Activated T-helper 2 cell treated with anti-CD3 and anti-CD28 coated beads, Interferon-gamma antibody, Interleukin-2, Interleukin-4, amounts not matched to agents 10 μg/mL and 5 μg/mL and 100 μg/mL, durations not matched to agents 14 hours and 24 hours and 36 hours (primary cell): Measurements from ENCODE around the gene FIGNL2. TPM values are rescaled to one million over a fixed set of nuclear protein-coding genes. Genes with fewer than 3 reads are reported as not detected.

Experiments
- DNase-seq: peaks from one replicate; pipeline ENCODE4 v3.0.0; 2021; ENCODE audit warnings: low spot score
- H3K27ac Mint-ChIP-seq: one replicate; pipeline ENCODE4 v1.8.0; 2021; ENCODE audit warnings: mixed read lengths
- H3K27me3 Mint-ChIP-seq: one replicate; pipeline ENCODE4 v1.8.0; 2021; ENCODE audit warnings: low read depth, mixed read lengths
- H3K36me3 Mint-ChIP-seq: one replicate; pipeline ENCODE4 v1.8.0; 2021; ENCODE audit warnings: low read depth, mixed read lengths
- H3K4me1 Mint-ChIP-seq: one replicate; pipeline ENCODE4 v1.8.0; 2021; ENCODE audit warnings: low read depth, mixed read lengths
- H3K4me3 Mint-ChIP-seq: one replicate; pipeline ENCODE4 v1.8.0; 2021; ENCODE audit warnings: low read depth, mild to moderate bottlenecking, moderate library complexity, mixed read lengths
- H3K9me3 Mint-ChIP-seq: one replicate; pipeline ENCODE4 v1.8.0; 2021; ENCODE audit warnings: mixed read lengths
- intact Hi-C: fragments of 100-400 bp; cut with micrococcal nuclease; formaldehyde crosslinking; loops from one replicate; pipeline ENCODE4 v1.15.1; 2023
- total RNA-seq: library from RNA; stranded (reverse); gene quantifications from 2 replicates; pipeline ENCODE4 v1.2.3, GENCODE V29; 2022

Gene FIGNL2, protein sequence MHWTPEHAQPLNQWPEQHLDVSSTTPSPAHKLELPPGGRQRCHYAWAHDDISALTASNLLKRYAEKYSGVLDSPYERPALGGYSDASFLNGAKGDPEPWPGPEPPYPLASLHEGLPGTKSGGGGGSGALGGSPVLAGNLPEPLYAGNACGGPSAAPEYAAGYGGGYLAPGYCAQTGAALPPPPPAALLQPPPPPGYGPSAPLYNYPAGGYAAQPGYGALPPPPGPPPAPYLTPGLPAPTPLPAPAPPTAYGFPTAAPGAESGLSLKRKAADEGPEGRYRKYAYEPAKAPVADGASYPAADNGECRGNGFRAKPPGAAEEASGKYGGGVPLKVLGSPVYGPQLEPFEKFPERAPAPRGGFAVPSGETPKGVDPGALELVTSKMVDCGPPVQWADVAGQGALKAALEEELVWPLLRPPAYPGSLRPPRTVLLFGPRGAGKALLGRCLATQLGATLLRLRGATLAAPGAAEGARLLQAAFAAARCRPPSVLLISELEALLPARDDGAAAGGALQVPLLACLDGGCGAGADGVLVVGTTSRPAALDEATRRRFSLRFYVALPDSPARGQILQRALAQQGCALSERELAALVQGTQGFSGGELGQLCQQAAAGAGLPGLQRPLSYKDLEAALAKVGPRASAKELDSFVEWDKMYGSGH
- 0.30 TPM in 2 replicates for total RNA-seq

DNA sequence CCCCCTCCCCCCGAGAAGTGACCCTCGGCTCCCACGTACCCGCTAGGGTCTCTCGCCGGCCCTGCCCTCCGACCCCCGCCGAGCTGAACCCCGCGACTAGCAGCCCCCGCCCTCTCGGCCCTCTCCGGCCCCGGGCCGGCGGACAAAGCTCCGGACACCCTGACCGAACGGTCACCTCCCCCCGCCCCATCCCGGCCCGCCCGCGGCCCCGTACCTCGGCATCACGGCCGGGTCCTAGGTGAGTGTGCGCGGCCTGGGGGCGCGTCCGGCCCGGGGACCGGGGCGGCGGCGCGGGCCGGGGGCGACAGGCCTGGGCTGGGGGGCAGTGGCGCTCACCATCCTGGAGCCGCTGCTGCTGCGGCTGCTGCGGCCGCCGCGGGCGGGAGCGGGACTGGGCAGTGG is at the start of gene FIGNL2:
TSS of gene FIGNL2 (minus strand) at position 393 of the 402 bp plus-strand sequence. CDS start 26,305 bp downstream, outside the sequence.
- H3K9me3 Mint-ChIP-seq: no peaks in the 10 kb centered on the region
- H3K27me3 Mint-ChIP-seq: peaks cover 64% of the 10 kb centered on the region
- no peaks in the 10 kb centered on the region for H3K36me3 Mint-ChIP-seq
- intact Hi-C loops: no loop called here
- H3K27ac Mint-ChIP-seq: no peak within 1 kb of the TSS
- no peak within 1 kb of the TSS for H3K4me3 Mint-ChIP-seq
- no peak for DNase-seq
- H3K4me1 Mint-ChIP-seq: peaks cover 2% of the 10 kb centered on the region

GRCh38 chr12:51897181-51897580 is 48.7 kb upstream of the FIGNL2 start:
- Mint-ChIP-seq H3K27ac (no peak overlapping the region), H3K9me3 (no peaks in the 10 kb centered on the region), H3K27me3 (peaks cover 6% of the 10 kb centered on the region), H3K36me3 (no peaks in the 10 kb centered on the region), H3K4me3 (no peak overlapping the region), H3K4me1 (no peaks in the 10 kb centered on the region)
- intact Hi-C loops: no loop called here
- no peak for DNase-seq

DNA sequence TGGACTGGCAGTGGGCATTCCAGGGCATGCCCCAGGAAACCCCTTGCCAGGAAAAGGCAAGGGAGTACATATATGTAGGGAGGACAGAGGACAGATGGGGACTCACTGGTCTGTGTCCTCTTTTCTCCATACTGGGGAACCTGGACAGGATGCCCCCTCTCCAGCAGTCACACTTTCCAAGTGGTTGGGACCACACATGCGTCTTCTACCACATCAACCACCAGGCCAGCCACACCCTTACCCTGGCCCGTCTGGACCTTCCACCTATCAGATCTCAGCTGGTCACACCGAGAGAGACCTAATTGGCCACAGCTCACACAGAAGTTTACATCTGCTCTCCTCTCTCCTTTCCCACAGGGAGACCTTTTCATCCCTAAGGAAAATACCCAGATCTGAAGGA is 47.7 kb upstream of the FIGNL2 start:
- Mint-ChIP-seq H3K4me1 (no peaks in the 10 kb centered on the region), H3K27me3 (peaks cover 4% of the 10 kb centered on the region), H3K27ac (no peak overlapping the region), H3K36me3 (no peaks in the 10 kb centered on the region), H3K9me3 (no peaks in the 10 kb centered on the region), H3K4me3 (no peak overlapping the region)
- intact Hi-C loops: no loop called here
- no peak for DNase-seq

DNA sequence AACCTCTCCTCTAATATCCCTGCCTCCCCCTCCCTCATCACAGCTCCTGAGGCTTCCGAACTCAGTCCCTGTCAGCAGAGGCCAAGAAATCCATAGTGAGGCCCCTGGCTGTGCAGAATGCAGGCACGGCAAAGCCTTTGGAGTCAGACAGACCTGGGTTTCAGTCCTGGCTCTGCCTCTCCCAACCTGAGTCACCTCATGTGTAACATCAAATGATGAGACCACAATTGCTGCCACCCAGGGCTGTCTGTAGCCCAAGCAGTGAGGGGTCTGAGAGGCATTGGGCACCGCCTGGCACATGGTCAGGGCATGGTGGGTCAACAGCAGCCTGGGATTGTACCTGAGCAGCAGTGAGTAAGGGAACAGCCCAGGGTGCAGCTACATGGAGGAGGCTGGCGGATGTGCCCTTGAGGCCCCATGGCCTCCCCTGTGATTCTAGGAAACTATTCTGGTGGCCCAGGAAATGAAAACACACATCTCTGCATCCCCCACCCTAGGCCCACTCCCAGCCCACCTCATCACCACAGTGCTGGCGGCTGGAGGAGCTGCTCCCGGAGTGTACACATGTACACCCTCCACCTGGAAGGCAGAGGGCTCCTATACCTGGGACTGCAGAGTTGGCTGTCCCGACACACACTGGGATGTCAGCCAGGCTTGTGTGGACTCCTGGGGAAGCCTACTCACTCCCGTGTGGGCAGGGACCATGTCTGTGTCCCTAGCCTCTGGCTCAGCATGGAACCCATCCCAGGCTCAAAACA is 47.0 kb upstream of the FIGNL2 start:
- H3K27me3 Mint-ChIP-seq: peaks cover 4% of the 10 kb centered on the region
- intact Hi-C loops: no loop called here
- H3K4me3 Mint-ChIP-seq: no peak overlapping the region
- no peaks in the 10 kb centered on the region for H3K9me3 Mint-ChIP-seq
- H3K27ac Mint-ChIP-seq: no peak overlapping the region
- no peak for DNase-seq
- no peaks in the 10 kb centered on the region for H3K36me3 Mint-ChIP-seq
- H3K4me1 Mint-ChIP-seq: no peaks in the 10 kb centered on the region

- H3K9me3 Mint-ChIP-seq: no peaks in the 10 kb centered on the region
- intact Hi-C loops: no loop called here
Measured at GRCh38 chr12:51893786-51894185, 45.3 kb upstream of the FIGNL2 start.

GRCh38 chr12:51891843-51892242 is 43.3 kb upstream of the FIGNL2 start:
- intact Hi-C loops: no loop called here
- H3K4me1 Mint-ChIP-seq: no peaks in the 10 kb centered on the region
- H3K27ac Mint-ChIP-seq: no peak overlapping the region
- DNase-seq: no peak
- H3K9me3 Mint-ChIP-seq: no peaks in the 10 kb centered on the region
- H3K4me3 Mint-ChIP-seq: no peak overlapping the region
- peaks cover 4% of the 10 kb centered on the region for H3K27me3 Mint-ChIP-seq
- H3K36me3 Mint-ChIP-seq: no peaks in the 10 kb centered on the region

More at GRCh38 chr12:51893786-51894185, 45.3 kb upstream of the FIGNL2 start:
- peaks cover 4% of the 10 kb centered on the region for H3K27me3 Mint-ChIP-seq
- H3K36me3 Mint-ChIP-seq: no peaks in the 10 kb centered on the region
- DNase-seq: no peak
- no peak overlapping the region for H3K27ac Mint-ChIP-seq
- H3K4me3 Mint-ChIP-seq: no peak overlapping the region
- H3K4me1 Mint-ChIP-seq: no peaks in the 10 kb centered on the region

- Mint-ChIP-seq H3K27ac (no peak overlapping the region), H3K4me3 (no peak overlapping the region), H3K9me3 (no peaks in the 10 kb centered on the region), H3K27me3 (peaks cover 4% of the 10 kb centered on the region), H3K4me1 (peaks cover 9% of the 10 kb centered on the region), H3K36me3 (no peaks in the 10 kb centered on the region)
- DNase-seq: no peak
- intact Hi-C loops: no loop called here
Measured at GRCh38 chr12:51890511-51891171, 42.1 kb upstream of the FIGNL2 start.

DNA sequence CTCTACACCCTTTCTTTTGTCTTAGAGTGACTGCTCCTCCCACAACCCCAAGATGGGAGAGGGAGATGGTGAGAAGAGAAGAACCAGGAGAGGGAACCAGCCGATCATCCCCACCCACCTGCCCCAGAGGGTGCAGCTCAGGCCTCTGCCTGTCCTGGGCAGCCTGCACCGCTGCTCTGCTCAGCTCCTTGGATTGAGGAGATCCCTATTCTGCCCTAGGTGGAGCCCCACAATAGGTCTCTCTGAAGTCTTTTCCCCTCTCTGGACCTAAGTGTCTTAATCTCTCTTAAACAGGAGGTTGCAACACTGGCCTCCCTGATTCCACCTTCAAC is 41.6 kb upstream of the FIGNL2 start:
- intact Hi-C loops: no loop called here
- H3K4me3 Mint-ChIP-seq: no peak overlapping the region
- no peaks in the 10 kb centered on the region for H3K36me3 Mint-ChIP-seq
- no peak overlapping the region for H3K27ac Mint-ChIP-seq
- no peak for DNase-seq
- peaks cover 4% of the 10 kb centered on the region for H3K27me3 Mint-ChIP-seq
- peaks cover 3% of the 10 kb centered on the region for H3K9me3 Mint-ChIP-seq
- H3K4me1 Mint-ChIP-seq: peaks cover 10% of the 10 kb centered on the region

DNA sequence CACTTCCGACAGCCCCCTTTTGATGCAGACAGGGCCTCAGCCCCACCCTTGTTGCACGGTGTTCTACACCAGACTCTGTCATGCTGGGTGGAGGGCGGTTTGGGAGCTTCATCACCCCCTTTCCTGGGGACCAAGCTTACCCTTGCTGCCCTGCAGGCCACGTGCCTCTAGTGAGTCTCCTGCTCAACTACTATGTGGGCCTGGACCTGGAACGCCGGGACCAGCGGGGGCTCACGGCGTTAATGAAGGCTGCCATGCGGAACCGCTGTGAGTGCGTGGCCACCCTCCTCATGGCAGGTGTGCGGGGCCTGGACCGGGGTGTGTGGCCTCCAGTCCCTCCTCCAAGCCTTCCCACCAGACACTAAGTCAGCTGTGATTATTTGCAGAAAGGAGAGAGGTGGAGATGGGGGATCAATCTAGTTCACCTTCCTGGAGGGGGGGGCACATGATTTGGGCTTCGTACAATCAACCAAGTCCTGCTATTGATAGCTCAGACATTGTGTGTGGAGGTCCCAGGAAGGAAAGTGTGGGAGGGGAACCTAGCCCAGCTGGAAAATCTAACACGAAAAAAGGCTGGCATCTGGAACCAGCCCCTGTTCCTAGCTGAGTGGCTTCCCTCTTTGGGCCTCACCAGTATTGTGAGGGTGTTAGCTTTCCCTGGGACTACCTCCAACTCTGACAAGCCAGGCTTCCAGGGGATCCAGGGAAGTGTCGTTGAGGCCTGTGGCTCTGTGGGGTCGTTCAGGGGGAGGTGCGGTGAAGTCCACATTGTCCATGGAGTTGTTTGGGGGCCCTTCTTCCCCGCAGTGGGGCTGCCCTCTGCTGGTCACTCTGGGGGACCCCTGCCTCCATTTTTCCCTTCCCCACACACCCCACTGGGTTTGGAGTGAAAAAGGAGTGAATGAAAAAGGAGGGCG is 41.0 kb upstream of the FIGNL2 start:
- Mint-ChIP-seq H3K27ac (no peak overlapping the region), H3K9me3 (peaks cover 7% of the 10 kb centered on the region), H3K27me3 (peaks cover 4% of the 10 kb centered on the region), H3K4me1 (peaks cover 13% of the 10 kb centered on the region), H3K4me3 (no peak overlapping the region), H3K36me3 (no peaks in the 10 kb centered on the region)
- no peak for DNase-seq
- intact Hi-C loops: no loop called here

- Mint-ChIP-seq H3K27ac (no peak overlapping the region), H3K4me3 (no peak overlapping the region), H3K36me3 (no peaks in the 10 kb centered on the region), H3K4me1 (peaks cover 15% of the 10 kb centered on the region), H3K27me3 (peaks cover 4% of the 10 kb centered on the region), H3K9me3 (peaks cover 7% of the 10 kb centered on the region)
- no peak for DNase-seq
- intact Hi-C loops: no loop called here
Measured at GRCh38 chr12:51888316-51889215, 40.0 kb upstream of the FIGNL2 start.
